ENCODE results near the gene KRTAP10-5. TPM values are rescaled to one million over a fixed set of nuclear protein-coding genes. Genes with fewer than 3 reads are reported as not detected.

Gene KRTAP10-5
- total RNA-seq, 1 experiment from 2014 or later: not detected

- Histone ChIP-seq H3K9ac (ENCODE audit: low read length) (no peak overlapping the region), H3K4me3 (replicated peaks in 1 of 2; ENCODE audit: low read depth in 1 of 2, low read length in 2 of 2) (no peak overlapping the region), H3K4me2 (ENCODE audit: low read length) (no peak overlapping the region), H3K27ac (ENCODE audit: low read depth, low read length) (no peak overlapping the region), H2AFZ (ENCODE audit: low read depth, low read length, poor library complexity, severe bottlenecking) (no peak overlapping the region), H3K4me1 (ENCODE audit: control insufficient read depth in 1 of 2, insufficient read depth in 2 of 2, low read length in 2 of 2) (no peaks in the 10 kb centered on the region), H3K79me2 (ENCODE audit: insufficient read depth, low read length) (no peaks in the 10 kb centered on the region), H3K27me3 (ENCODE audit: insufficient read depth, low read length) (no peaks in the 10 kb centered on the region), H3K36me3 (ENCODE audit: control insufficient read depth in 1 of 2, insufficient read depth in 2 of 2, low read length in 2 of 2) (no peaks in the 10 kb centered on the region), H3K9me2 (ENCODE audit: insufficient read depth) (no peaks in the 10 kb centered on the region), H4K20me1 (ENCODE audit: insufficient read depth) (no peaks in the 10 kb centered on the region), H3K9me3 (ENCODE audit: control insufficient read depth in 1 of 2, insufficient read depth in 1 of 2, low read depth in 1 of 2, low read length in 2 of 2) (no peaks in the 10 kb centered on the region)
- TF ChIP-seq SIN3A (IDR thresholded peaks at IDR 0.05; ENCODE audit: low read depth): no peak
- POLR2A ChIA-PET: no interaction called here
- CTCF ChIA-PET: no interaction called here
- no peak for ATAC-seq
- intact Hi-C loops (cut with micrococcal nuclease): no loop called here
- RAD21 ChIA-PET (ENCODE audit: low non-redundant PET in 1 of 2, low total read pairs in 2 of 2, uncharacterized antibody in 2 of 2, unreplicated experiment in 2 of 2): no interaction called here
- DNase-seq (ENCODE audit: low read depth, low spot score): no peak
- no TSS peak for BruUV-seq (replicated peaks)
These were observed 44.4 kb downstream of the KRTAP10-5 start for GRCh38 chr21:44535963-44536362.

GRCh38 chr21:44534688-44535087 lies 45.7 kb downstream of the KRTAP10-5 start:
- H3K9me3 ChIP-seq (ENCODE audit: control insufficient read depth in 1 of 2, insufficient read depth in 1 of 2, low read depth in 1 of 2, low read length in 2 of 2): no peaks in the 10 kb centered on the region
- no peak overlapping the region for H3K4me2 ChIP-seq (ENCODE audit: low read length)
- no peaks in the 10 kb centered on the region for H3K4me1 ChIP-seq (ENCODE audit: control insufficient read depth in 1 of 2, insufficient read depth in 2 of 2, low read length in 2 of 2)
- no TSS peak for BruUV-seq (replicated peaks)
- H2AFZ ChIP-seq (ENCODE audit: low read depth, low read length, poor library complexity, severe bottlenecking): no peak overlapping the region
- no peak overlapping the region for H3K4me3 ChIP-seq (replicated peaks in 1 of 2; ENCODE audit: low read depth in 1 of 2, low read length in 2 of 2)
- H3K27ac ChIP-seq (ENCODE audit: low read depth, low read length): no peak overlapping the region
- ChIA-PET POLR2A (no interaction called here), RAD21 (ENCODE audit: low non-redundant PET in 1 of 2, low total read pairs in 2 of 2, uncharacterized antibody in 2 of 2, unreplicated experiment in 2 of 2) (no interaction called here), CTCF (no interaction called here)
- DNase-seq (ENCODE audit: low read depth, low spot score) (no peak), ATAC-seq (no peak)
- TF ChIP-seq REST (IDR thresholded peaks at IDR 0.05; ENCODE audit: low read depth) (no peak), POLR2AphosphoS5 (IDR thresholded peaks at IDR 0.05; ENCODE audit: low read depth, low read length) (no peak), MAX (IDR thresholded peaks at IDR 0.05) (no peak), EGR1 (IDR thresholded peaks at IDR 0.05; ENCODE audit: low read depth) (no peak), EZH2phosphoT487 (IDR thresholded peaks at IDR 0.05; ENCODE audit: borderline replicate concordance) (no peak), RAD21 (IDR thresholded peaks at IDR 0.05; ENCODE audit: low read depth) (no peak), SP1 (IDR thresholded peaks at IDR 0.05; ENCODE audit: low read depth) (no peak), TCF7L2 (IDR thresholded peaks at IDR 0.05; ENCODE audit: borderline replicate concordance, extremely low read depth, insufficient read depth, insufficient read length) (no peak), ATF3 (IDR thresholded peaks at IDR 0.05) (no peak), SRF (IDR thresholded peaks at IDR 0.05; ENCODE audit: low read depth) (no peak), JUND (IDR thresholded peaks at IDR 0.05) (no peak), FOSL1 (IDR thresholded peaks at IDR 0.05; ENCODE audit: low read depth) (no peak), CBX3 (IDR thresholded peaks at IDR 0.05; ENCODE audit: low read depth) (no peak)
- H3K27me3 ChIP-seq (ENCODE audit: insufficient read depth, low read length): no peaks in the 10 kb centered on the region
- no peaks in the 10 kb centered on the region for H3K79me2 ChIP-seq (ENCODE audit: insufficient read depth, low read length)
- no peak overlapping the region for H3K9ac ChIP-seq (ENCODE audit: low read length)
- no peaks in the 10 kb centered on the region for H3K36me3 ChIP-seq (ENCODE audit: control insufficient read depth in 1 of 2, insufficient read depth in 2 of 2, low read length in 2 of 2)
- intact Hi-C loops (cut with micrococcal nuclease): no loop called here
- no peaks in the 10 kb centered on the region for H4K20me1 ChIP-seq (ENCODE audit: insufficient read depth)
- no peaks in the 10 kb centered on the region for H3K9me2 ChIP-seq (ENCODE audit: insufficient read depth)
